ENCODE results near the gene HNRNPC. TPM values are rescaled to one million over a fixed set of nuclear protein-coding genes. Genes with fewer than 3 reads are reported as not detected.
"Not testable (repeated sequence)": the region's sequence is repeated elsewhere in the genome, so short reads cannot be mapped to it uniquely, and the experiment has no call there.

HNRNPC gene
- total RNA-seq, 1 donor from 2014 or later: 238 TPM

DNA sequence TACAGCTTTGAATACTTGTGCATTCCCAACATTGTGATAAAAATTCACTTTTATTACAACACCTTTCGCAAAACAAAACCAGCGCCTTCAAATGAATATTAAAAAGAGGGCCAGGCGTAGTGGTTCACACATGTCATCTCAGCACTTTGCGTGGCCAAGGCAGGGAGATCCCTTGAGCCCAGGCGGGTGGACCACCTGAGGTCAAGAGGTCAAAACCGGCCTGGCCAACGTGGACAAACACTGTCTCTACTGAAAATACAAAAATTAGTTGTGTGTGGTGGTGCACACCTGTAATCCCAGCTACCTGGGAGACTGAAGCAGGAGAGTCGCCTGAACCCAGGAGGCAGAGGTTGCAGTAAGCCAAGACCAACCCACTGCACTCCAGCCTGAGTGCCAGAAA, 42.8 kb downstream of the HNRNPC start:
- intact Hi-C loops (cut with DNase I): no loop called here
- ATAC-seq (ENCODE audit: poor library complexity) (no peak), DNase-seq (no peak)

DNA sequence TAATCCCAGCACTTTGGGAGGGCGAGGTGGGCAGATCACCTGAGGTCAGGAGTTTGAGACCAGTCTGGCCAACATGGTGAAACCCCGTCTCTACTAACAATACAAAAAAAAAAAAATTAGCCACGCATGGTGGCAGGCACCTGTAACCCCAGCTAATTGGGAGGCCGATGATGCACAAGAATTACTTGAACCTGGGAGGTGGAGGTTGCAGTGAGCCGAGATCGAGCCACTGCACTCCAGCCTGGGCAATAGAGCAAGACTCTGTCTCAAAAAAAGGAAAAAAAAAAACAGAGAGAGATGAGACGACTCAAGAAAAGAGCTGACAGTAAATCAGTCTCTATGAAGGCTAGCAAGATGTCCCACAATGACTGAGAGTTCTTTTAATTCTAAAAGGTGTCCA, 44.1 kb downstream of the HNRNPC start:
- intact Hi-C loops (cut with DNase I); ATAC-seq (ENCODE audit: poor library complexity); DNase-seq: not testable (repeated sequence)

DNA sequence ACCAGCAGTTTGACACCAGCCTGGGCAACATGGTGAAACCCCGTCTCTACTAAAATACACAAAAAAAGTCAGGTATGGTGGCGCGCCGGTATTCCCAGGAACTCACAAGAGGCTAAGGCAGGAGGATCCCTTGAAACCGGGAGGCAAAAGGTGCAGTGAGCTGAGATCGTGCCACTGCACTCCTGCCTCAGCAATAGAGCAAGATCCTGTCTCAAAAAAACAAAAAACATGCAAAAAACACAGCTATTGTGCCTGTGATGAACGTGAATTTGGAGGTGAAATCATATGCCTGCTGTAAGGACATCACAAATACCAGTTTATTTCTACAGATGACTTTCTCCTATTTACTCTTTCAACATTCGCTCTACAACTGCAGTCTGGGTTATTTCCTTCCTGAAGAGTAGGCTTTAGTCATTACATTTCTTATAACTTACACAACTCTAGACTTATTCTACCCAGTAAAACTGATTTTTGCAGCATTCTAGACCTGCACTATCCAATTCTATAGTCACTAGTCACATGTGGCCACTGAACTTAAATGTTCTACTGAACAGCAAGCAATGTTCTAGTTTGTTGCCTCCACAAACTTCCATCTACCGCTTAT, 48.3 kb downstream of the HNRNPC start:
- intact Hi-C loops (cut with DNase I): no loop called here
- ATAC-seq (ENCODE audit: poor library complexity) (no peak), DNase-seq (no peak)

DNA sequence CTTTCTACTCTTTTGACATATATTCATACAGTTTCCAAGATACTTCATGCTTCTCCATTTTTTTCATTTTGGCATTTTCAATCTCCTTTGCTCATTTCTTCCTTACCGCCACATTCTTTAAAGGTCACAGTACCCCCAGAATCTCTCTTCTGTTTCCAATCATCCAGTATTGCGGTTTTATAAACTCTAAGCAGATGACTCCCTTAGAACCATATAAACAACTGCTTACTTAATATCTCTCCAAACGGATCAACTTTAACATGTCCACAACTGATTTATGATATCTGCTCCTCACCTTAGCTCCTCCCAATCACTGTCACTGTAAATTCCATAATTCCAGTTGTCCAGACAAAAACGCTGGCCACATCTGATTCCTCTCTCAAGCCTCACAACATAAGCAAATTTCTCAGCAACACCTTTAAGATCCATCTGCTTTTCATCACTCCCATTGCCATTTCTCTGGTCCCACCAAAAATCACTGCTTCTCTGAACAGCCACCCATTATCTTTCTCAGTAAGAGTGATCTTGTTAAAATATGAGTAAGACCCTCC, 49.6 kb downstream of the HNRNPC start:
- ATAC-seq (ENCODE audit: poor library complexity): no peak
- no peak for DNase-seq
- intact Hi-C loops (cut with DNase I): no loop called here

DNA sequence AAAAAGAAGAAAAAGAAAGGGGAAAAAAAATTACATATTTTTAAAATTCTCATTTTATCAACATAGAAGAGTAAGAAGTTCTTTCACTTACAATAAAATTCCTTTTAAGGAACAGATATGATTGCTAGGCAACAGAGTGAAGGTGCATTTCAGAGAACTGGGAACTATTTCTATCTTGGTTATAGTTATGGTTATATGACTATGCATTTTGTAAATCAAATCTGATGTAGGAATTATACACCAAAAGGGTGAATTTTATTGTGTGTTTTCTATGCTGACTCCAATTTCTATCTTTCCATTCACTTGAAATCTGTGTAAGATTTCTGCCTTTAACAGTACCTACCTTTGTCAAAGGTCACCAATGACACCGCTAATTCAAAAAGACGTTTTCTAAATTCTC, 50.1 kb downstream of the HNRNPC start:
- ATAC-seq (ENCODE audit: poor library complexity) (no peak), DNase-seq (no peak)
- intact Hi-C loops (cut with DNase I): no loop called here

DNA sequence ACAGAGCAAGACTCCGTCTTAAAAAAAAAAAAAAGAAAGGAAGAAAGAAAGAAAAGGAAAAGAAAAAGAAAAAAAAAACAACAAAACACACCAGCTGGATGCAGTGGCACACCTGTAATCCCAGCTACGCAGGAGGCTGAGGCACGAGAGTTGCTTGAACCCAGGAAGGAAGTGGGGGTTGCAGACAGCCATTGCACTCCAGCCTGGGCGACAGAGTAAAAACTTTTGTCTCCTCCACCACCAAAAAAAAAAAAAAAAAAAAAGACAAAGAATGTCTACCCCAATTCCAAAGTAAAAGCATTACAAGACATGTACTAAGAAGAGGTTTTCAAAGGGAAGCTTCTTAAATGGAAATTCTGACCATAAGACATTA, 53.4 kb downstream of the HNRNPC start:
- ATAC-seq (ENCODE audit: poor library complexity) (no peak), DNase-seq (no peak)
- intact Hi-C loops (cut with DNase I): no loop called here

DNA sequence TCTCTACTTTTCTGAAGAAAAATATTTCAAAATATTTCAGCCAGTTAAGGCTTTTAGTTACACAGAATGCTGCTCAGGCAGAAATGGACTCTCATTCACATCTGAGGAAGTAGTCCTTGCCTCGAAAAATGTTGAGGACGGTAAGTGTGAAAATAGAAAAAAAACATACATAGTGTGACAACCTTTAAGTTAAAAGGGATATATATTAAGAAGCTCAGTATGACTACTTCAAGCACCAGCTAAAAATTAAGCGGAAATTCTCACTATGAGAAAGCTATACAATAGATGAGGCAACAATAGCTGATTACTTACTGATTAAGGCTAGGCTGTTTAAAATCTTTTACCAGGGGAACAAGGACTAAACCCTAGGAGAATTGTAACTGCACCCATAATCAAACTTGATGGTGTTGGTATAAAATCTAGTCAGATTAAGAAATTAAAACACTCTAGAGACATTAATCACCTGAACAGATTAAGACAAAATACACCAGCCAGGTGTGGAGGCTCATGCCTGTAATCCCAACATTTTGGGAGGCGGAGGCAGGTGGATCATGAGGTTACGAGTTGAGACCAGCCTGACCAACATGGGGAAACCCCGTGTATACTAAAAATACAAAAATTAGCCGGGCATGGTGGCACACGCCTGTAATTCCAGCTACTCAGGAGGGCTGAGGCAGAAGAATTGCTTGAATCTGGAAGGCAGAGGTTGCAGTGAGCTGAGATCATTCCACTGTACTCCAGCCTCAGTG, 53.9 kb downstream of the HNRNPC start:
- DNase-seq (no peak), ATAC-seq (ENCODE audit: poor library complexity) (no peak)
- intact Hi-C loops (cut with DNase I): no loop called here

DNA sequence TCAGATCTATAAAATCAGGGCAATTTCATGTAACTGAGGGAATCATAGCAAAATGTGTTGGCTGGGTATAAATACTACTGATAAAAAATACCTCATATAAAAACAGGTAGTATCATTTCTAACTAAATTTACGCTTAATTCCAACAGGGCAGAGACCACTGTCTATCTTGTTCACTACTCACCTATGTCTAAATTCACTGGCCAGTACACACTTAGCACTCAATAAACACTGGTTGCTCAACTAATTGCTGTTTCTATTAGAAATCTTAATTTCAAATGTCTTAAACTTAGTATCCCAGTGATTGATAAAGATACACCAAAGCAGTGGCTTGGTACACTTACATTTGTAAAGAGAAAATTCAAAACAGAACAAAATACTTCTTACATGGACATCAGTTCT, 55.6 kb downstream of the HNRNPC start:
- ATAC-seq (ENCODE audit: poor library complexity) (no peak), DNase-seq (no peak)
- intact Hi-C loops (cut with DNase I): no loop called here

DNA sequence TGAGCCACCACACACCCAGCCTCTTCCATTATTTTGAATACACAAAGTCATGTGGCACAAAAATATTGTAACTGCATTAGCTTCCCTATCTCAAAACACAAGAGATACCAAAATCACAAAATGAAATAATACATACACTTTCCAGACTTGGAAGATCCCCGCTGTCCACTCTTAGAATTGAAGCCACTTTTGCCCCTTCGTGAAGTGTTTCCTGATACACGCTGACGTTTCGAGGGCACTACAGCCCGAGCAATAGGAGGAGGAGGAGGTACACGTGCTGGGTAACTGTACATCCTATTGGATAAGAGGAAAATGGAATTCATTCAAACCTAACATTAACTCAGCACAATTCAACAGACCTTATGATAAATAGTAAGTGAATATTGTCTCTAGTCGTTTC, 56.4 kb downstream of the HNRNPC start:
- intact Hi-C loops (cut with DNase I); ATAC-seq (ENCODE audit: poor library complexity); DNase-seq: not testable (repeated sequence)

DNA sequence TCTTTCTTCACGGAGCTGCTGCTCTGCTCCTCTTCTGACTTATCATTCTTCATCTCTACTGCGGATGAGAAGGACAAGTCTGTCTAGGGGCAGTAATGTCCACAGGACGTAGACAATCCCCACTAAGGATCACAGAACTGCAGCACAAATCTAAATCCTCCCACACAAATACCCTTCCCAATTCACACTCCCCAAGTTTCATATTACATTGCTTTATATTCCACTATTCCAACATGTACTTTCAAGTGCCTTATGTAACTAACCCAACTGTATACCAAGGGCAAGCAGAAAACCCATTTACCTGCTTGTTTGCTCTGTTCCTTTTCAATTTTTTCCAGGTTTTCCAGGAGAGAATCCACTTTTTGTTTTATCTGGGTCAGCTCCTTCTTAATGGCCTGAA, 57.7 kb downstream of the HNRNPC start:
- ATAC-seq (ENCODE audit: poor library complexity): no peak
- no peak for DNase-seq
- intact Hi-C loops (cut with DNase I): no loop called here

DNA sequence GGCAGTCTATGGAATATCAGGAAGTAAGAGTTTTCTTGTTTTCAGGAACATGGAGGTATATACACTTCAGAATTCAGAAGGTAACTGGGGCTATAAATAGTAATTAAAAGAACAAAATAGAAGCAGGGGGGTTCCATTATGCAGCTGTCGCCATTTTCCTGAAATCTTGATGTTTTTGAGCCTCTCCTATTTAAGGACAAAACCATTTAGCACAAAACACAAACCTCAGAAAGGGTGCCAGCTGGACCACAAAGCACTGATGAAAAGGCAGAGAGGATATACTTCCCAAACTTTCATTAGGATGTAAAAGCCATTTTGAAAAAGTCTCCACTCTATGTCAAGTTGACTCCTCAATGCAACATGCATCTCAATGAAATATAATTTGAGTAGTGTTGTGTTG, 59.2 kb downstream of the HNRNPC start:
- DNase-seq (no peak), ATAC-seq (ENCODE audit: poor library complexity) (no peak)
- intact Hi-C loops (cut with DNase I): no loop called here

DNA sequence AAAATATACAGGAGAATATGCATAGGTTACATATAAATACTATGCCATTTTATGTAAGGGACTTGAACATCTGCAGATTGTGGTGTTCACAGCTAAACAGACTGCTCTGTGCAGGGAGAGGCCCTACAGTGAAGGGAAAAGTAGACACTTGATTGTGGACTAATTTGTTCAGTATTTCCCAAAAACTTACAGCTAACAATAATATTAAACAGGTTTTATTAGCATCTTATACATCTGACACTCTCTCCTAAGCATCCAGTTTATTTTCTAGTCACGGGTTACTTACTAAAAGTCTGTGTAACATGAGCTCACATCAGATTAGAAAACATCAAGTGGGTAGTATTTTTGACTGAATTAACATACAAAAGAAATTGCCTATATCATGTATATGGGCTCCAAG, 60.1 kb downstream of the HNRNPC start:
- intact Hi-C loops (cut with DNase I): no loop called here
- no peak for DNase-seq
- no peak for ATAC-seq (ENCODE audit: poor library complexity)

DNA sequence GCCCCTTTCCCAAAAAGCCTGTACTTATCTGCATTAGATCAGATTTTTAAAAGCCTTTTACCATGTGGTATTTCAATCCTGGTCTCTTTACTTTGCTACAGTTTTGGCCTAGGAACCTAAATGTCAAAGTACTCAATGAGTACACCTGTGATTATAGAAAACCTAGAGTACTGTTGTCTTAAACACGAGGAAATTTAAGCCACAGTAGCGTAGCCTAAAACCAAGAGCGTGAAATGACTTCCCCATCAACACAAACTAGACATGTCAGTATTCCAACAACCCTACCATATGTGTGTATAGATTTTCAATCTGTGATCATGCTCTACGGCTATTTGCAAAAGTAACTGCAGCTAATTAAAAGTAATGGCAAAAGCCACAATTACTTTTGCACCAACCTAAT, 60.7 kb downstream of the HNRNPC start:
- ATAC-seq (ENCODE audit: poor library complexity) (no peak), DNase-seq (no peak)
- intact Hi-C loops (cut with DNase I): no loop called here

DNA sequence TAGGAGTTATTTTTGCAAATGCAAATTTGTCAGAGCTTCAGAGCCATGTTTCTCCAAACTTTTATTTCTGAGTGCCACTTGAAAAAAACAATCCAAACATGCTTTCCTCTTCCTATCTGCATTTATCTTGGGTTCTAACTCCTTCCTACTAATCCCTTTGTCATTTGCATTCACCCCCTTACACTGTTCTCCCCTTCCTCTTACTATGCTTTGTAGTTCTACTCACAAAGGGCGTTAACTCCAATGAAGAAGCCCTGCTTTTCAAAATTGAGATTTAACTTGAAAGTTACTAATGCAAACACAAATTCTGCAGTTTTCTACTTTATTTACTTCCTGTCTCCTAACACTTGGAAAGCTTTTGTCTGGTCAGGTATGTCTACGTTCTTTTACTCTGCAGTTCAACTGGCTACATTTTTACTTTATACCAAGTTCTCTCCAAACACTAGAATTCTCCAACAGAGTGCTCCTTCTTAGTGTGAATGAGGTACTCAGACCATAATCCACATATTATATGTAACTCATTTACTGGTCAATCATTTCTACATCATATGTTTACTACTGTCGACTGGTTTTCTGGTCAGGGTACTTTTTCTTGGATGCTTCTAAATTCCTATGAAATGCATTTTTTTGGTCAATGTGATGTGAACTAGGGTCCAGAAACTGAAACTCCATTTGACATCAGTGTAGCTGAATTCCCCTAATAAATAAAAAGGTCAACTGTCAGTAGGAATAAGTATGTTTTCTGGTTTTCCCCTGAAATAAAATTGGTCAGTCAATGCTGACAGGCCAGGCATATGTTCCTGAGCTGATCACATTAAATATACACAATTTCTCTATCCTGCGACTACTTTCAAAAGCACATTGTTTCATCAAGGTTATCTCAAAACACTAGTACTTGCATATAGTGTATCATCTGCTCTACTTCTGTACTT, 62.2 kb downstream of the HNRNPC start:
- DNase-seq (no peak), ATAC-seq (ENCODE audit: poor library complexity) (no peak)
- intact Hi-C loops (cut with DNase I): no loop called here

DNA sequence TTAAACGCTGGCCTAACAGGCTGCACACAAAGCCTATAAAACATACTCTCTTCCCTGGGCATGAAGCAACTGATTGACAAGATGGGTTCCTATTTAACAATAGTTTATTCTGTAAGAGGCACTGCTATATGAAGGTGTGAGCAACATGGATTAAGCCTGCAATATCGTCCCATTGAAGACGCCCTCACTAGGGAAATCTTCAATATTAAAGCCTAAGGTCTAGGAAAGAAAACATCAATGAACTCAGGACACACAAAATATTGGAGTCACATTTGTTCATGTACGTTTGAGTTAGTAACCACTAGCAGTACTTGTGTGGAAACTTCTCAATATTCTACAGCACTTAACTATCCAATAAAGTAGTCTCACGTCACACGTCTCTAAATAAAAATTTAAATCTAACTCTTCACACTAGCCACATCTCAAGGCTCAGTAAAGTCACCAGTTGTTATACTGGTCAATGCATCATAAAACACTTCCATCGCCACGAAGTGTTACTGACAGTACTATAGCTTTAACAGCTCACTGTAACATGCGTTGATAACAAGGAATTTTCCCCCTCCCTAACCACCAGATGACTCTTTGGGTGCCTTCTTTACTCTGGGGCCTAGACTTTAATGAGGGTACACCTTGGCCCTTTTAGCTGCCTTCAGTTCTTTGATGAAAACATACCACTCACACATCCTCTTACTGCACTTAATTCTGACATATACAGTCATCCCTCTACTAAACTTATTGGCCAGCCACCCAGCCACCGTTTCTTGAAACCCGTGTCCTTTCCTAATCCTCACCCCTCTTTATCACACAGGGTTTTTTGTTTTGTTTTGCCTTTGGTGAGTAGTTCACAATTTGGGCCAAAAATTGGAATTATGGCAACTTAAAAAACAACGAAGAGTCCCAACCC, 63.3 kb downstream of the HNRNPC start:
- no peak for ATAC-seq (ENCODE audit: poor library complexity)
- intact Hi-C loops (cut with DNase I): no loop called here
- DNase-seq: no peak

DNA sequence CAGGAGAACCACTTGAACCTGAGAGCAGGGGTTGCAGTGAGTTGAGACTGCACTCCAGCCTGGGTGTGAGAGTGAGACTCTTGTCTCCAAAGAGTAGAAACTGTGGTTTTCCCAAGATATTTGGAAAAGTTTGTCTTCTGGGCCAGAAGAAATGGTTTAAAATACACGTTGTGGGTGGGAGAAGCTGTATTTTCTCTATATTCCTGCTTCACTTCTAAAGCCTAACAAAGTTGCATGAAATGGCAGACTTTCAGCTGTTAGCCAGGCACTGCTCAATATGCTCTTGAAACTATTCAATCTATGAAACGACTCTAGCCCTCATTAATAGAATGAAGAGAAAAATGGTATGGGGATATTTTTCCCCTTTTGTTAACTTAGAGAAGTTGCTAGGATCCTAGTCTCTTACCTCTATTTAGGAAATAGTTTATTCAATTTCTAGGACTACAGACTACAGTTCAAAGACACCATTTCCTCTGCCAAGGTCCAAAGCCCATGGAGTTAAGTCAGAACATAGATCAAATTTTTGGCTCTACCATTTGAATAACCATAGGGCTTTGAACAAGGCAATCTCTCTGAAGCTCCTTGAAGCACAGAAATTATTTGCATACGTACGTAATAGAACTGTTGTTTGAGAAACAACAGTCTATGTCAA, 64.1 kb downstream of the HNRNPC start:
- ATAC-seq (ENCODE audit: poor library complexity): no peak
- intact Hi-C loops (cut with DNase I): no loop called here

DNA sequence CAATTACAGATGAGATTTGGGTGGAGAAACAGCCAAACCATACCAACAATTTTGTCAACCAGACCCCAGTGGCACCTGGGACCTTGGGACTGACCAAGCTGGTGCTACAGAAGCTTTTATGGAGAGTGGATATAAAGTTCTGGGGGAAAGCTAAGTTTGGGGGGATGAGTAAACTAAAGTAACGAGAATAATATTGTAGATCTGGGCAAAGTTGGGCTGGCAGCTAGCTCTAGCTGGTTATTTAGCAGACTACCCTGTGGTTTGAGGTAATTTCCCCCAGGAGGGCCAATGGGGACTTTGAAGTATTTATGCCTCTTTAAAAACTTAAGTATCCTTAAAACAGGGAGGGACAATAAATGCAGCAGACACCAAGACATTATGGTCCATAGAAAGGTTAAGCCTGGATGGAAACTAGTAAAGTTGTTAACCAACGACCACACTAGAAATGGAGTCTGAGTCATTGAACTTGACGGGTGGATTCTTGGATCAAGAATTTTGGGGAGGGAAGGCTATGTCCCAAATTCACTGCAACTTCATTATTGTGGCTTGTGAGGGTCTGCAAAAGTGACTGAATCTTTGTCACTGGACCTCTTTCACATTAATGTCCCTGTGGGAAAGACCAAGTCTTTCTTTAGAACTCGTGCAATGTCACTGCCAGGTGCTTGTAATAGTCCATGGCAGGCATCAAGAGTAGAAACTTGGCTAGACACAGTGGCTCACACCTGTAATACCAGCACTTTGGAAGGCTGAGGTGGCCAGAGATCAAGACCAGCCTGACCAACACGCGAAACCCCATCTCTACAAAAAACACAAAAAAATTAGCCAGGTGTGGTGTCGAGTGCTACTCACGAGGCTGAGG, 64.8 kb downstream of the HNRNPC start:
- no peak for DNase-seq
- intact Hi-C loops (cut with DNase I): no loop called here
- ATAC-seq (ENCODE audit: poor library complexity): peak; percentile 20

More for the DNA sequence above, 64.1 kb downstream of the HNRNPC start:
- DNase-seq: no peak
